Cerebellar cortex (tissue), 1 donor: ENCODE measurements around the gene LARGE1.

Source experiments
- DNase-seq: peaks from one replicate; pipeline ENCODE4 v3.0.0-alpha.2; 2015; ENCODE audit warnings: low spot score

Gene LARGE1

GRCh38 chr22:33362702-33363101, 557.6 kb downstream of the LARGE1 start:
- no peak for DNase-seq

DNA sequence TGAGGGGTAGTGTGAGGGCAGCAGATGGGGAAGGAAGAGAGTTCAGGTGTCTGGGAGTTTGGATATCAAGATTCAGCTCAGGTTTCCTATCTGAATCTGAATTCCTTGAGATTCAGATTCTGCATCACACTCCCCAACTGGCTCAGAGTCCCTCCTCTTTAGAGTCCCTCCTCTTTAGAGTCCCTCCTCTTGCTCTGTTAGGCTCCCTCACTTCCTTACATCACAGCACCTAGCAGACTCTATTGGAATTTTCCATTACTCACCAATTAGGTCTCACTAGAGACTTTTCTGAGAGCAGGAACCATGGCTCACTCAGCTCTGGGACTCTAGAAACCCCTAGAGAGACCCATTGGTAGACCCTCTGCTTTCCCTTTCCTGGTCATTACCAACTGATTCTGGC, 558.7 kb downstream of the LARGE1 start:
- DNase-seq = no peak

GRCh38 chr22:33357981-33358399, 562.3 kb downstream of the LARGE1 start:
- DNase-seq = no peak

- DNase-seq = no peak
Observed at GRCh38 chr22:33354928-33355327, 565.3 kb downstream of the LARGE1 start.

DNA sequence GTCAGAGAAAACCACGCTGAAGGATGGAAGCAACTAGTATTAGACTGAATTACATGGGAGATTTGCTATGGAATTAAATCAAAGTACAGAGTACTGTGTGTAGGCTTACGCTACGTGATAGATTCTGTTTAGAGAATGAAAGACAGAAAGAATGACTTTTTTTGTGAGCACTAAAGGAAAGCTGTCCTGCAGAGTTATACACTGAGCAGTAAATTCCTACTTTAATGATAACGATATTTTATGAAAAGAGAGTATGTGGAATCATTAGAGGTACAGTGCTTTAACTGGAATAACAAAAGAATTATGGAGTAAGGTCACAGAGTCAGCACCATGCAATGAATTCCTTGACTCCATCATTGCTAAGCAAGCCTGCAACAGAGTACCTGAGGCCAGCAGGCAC, 566.8 kb downstream of the LARGE1 start:
- DNase-seq = no peak

- DNase-seq = no peak
Observed at GRCh38 chr22:33352768-33353167, 567.5 kb downstream of the LARGE1 start.

DNA sequence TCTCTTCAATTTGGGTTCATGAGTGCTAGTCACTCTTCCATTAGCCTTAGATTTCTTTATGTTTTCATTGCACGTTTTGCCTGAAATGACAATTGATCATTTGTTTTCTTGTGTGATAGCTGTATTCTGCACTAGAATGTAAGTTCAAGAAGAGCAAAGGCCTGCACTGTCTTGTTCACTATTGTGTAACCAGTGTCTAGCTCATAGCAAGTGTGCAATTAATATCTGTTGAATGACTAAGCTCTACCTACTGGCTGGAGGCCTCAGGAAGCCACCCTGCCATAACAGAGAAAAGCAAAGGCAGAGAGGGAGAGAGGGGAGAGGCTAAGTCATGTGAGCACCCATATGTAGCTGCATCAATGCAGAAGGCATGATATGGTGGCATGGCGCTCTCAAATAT, 569.3 kb downstream of the LARGE1 start:
- DNase-seq = no peak

- DNase-seq = no peak
Observed at GRCh38 chr22:33350491-33350890, 569.8 kb downstream of the LARGE1 start.

DNA sequence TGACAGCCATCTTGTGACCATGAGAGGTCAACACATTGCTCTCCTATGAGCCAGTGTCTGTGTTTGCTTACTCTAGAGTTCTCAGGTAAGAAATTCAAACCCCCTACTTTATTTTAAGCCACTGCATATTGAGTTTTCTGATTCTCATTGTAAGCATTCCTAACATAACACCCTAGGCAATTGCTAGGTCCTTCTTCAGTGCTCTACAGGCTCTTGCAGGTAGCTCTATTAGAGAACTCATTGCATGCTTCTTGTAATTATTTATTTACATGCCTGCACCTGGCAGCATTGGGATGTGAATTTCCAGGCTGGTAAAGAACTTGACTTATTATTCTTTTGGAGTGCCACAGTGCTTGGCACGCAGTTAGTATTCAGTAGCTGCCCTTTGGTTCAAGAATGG, 573.3 kb downstream of the LARGE1 start:
- no peak for DNase-seq

GRCh38 chr22:33341611-33342010, 578.7 kb downstream of the LARGE1 start:
- DNase-seq = no peak

DNA sequence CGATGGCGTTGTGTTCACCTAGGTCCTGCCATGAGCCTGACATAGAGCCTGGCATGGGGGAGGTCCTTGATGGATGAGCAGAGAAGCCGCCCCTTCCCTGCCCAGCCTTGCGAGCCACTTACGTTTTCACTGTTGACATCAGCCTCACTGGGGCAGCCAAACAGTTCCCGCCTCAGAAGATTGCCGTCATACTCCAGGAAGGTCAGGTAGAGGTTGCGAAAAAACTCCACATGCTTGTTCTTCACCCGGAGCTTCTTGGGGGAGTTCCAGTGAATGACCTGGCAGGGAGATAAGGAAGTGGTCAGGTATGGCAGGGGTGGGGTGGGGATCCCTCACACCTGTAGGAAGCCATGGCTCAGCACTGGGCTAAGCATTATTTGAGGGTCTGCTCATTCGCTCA, 582.8 kb downstream of the LARGE1 start:
- DNase-seq = no peak

GRCh38 chr22:33335611-33336279, 584.5 kb downstream of the LARGE1 start:
- no peak for DNase-seq

GRCh38 chr22:33332538-33332937, 587.7 kb downstream of the LARGE1 start:
- no peak for DNase-seq

- no peak for DNase-seq
Observed at GRCh38 chr22:33331017-33331416, 589.3 kb downstream of the LARGE1 start.

DNA sequence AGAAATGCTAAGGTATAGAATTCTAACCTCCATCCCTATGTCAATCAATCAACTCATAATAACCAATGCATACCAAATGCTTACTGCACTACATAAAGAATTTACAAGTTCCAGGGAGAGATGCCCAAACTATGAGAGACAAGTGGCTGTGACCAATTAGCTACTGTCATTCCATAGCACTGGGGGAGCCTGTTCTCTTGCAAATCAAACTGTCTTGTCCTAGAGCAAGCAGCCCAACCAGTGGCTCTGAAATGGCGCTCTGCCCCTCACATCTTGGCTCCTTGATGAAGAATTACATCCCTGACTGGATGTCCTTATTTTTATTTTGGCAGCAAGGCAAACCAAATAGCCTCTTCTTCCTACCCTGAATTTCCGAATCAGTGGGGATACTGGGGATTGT, 589.7 kb downstream of the LARGE1 start:
- no peak for DNase-seq

GRCh38 chr22:33329398-33329797, 590.9 kb downstream of the LARGE1 start:
- DNase-seq = no peak

DNA sequence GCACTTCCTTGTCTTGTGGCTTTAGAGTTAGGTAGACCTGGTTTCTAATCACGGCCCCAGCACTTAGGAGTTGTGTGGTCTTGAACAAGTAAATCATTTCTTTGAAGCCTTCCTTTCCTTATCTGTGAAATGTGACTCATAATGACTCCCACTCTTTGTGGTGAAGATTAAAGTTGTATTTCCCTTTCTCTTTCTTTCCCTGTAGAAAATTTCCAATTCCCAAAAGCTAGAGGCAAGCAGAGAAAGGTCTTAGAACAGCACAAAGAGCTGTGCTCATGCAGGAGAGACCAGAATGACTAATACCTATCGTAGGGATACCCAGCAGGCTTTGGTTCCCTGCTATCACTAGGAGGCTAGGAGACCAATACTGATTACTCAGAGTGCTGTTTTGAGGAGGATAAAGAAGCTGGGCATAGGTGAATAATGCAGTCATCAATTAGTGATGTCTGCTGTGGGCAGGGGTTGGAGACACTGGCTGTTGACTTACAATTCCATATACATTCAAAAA, 591.4 kb downstream of the LARGE1 start:
- DNase-seq = no peak

DNA sequence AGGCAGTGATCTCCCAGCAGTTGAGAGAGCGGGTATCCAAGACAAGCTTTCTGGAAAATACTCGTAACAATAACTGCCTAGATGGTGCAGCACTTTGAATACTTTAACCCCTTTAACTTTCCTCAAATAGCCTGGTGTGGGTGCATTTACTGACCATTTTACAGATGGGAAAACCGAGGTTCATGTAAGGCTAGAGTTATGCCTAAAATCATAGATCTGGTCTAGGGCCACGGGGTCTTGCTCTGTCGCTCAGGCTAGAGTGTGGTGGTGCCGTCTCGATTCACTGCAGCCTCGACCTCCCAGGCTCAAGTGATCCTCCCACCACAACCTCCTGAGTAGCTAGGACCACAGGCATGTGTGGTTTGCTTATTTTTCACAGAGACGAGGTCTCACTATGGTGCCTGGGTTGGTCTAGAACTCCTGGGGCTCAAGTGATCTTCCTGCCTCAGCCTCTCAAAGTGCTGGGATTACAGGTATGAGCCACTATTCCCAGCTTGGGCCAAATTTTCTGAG, 592.9 kb downstream of the LARGE1 start:
- no peak for DNase-seq

DNA sequence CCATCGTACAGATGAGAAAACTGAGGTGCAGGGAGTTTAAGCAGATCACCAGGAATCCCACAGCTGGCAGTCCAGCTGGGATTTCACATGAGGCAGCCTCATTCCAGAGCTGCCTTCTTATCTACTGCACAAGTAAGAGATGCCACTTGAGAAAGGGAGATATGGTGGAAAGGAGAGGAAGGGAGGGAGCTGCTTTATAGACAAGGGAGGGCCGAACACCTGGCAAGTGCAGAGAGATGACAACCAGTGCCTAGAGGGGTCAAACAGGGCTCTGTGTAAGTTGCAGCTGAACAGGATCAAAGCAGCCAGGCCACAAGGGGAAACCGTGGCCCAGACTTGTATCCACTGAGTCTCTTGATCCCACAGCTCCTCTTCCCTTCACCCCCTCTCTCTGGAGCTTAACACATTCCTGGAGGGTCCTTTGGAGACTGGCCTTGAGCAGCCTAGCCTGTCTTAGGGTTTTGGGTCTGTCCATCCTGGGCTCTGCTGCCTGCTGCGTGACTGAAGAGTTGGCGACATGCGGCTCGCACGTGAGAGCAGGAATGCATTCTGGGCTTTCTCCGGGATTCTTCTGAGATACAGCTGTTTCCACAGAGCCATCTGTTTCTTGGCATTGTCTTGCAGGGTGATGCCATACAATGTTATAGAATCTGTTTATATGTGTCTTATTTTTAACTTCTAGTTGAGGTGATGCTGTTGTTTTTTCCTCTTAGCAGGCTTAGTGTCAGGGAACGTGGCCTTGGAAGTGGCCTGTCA, 593.6 kb downstream of the LARGE1 start:
- no peak for DNase-seq

GRCh38 chr22:33325232-33326004, 594.9 kb downstream of the LARGE1 start:
- no peak for DNase-seq

- no peak for DNase-seq
Observed at GRCh38 chr22:33324228-33324627, 596.0 kb downstream of the LARGE1 start.

- DNase-seq = no peak
Observed at GRCh38 chr22:33321466-33321865, 598.8 kb downstream of the LARGE1 start.

GRCh38 chr22:33315954-33316353, 604.3 kb downstream of the LARGE1 start:
- DNase-seq = no peak
